Measurements from ENCODE around the gene PLCH2.

The PLCH2 gene, protein sequence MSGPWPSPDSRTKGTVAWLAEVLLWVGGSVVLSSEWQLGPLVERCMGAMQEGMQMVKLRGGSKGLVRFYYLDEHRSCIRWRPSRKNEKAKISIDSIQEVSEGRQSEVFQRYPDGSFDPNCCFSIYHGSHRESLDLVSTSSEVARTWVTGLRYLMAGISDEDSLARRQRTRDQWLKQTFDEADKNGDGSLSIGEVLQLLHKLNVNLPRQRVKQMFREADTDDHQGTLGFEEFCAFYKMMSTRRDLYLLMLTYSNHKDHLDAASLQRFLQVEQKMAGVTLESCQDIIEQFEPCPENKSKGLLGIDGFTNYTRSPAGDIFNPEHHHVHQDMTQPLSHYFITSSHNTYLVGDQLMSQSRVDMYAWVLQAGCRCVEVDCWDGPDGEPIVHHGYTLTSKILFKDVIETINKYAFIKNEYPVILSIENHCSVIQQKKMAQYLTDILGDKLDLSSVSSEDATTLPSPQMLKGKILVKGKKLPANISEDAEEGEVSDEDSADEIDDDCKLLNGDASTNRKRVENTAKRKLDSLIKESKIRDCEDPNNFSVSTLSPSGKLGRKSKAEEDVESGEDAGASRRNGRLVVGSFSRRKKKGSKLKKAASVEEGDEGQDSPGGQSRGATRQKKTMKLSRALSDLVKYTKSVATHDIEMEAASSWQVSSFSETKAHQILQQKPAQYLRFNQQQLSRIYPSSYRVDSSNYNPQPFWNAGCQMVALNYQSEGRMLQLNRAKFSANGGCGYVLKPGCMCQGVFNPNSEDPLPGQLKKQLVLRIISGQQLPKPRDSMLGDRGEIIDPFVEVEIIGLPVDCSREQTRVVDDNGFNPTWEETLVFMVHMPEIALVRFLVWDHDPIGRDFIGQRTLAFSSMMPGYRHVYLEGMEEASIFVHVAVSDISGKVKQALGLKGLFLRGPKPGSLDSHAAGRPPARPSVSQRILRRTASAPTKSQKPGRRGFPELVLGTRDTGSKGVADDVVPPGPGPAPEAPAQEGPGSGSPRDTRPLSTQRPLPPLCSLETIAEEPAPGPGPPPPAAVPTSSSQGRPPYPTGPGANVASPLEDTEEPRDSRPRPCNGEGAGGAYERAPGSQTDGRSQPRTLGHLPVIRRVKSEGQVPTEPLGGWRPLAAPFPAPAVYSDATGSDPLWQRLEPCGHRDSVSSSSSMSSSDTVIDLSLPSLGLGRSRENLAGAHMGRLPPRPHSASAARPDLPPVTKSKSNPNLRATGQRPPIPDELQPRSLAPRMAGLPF (N-terminal part only)

DNA sequence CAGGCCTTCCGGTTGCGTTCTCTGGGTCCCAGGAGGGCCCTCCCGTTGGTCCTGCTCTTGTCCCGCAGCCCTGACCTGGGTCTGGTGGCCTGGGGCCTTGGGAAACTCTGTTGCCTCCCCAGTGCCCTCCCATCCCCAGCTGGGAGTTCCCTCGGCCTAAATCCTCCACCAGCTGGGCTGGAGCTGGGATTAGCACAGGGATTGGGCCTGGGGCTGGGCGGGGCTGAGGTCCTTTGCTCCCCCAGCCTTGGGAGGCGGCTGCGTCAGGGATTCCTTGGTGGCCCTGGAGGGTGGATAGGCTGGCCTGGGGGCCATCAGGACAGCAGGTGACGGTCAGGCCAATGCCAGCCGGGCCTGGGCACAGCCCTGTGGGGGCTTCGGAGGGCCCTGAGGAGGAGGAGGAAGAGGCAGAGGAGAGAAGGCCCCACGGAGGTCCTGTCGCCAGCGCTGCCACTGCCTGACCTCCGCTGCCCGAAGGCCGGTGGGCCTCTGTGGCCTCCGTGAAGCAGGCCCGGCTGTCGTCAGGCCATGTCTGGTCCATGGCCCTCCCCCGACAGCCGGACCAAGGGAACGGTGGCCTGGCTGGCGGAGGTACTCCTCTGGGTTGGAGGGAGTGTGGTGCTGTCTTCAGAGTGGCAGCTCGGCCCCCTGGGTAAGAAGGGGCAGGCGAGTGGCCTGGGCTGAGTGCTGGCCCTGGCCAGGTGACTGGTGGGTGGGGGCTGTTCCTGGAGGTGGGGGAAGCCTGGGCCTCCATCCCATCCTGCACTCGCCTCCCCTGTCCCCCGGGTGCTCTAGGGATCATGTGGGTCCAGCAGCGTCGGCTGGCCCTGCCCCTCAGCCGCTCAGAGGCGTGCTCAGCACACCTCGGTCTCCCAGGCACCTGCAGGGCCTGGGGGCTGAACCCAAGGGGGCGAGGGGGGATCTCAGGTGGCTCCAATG lies at the start of gene PLCH2:
PLCH2 (plus strand) TSS at position 229 of the 939 bp plus-strand sequence; CDS start at position 529, 300 bp downstream.
- DNase-seq = no peak

DNA sequence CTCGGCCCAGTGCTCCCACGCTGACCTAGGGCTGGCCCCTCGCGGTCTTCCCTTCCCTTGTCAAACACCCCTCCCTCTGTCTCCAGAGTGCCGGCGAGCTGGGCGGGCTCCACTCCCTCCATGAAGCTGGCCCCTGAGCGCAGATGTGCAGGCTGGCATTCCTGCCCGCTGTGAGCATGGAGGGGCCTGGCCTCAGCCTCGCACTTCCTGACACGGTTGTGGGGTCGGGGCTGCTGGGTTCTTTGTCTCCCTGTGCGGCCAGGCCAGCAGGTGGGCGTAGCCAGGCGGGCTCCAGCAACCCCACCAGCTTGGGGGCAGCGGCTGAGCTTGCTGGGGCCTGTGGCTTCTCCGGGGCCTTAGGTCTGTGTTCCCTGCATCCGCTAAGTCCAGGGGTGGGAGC lies 49.5 kb upstream of the PLCH2 start:
- DNase-seq = no peak

DNA sequence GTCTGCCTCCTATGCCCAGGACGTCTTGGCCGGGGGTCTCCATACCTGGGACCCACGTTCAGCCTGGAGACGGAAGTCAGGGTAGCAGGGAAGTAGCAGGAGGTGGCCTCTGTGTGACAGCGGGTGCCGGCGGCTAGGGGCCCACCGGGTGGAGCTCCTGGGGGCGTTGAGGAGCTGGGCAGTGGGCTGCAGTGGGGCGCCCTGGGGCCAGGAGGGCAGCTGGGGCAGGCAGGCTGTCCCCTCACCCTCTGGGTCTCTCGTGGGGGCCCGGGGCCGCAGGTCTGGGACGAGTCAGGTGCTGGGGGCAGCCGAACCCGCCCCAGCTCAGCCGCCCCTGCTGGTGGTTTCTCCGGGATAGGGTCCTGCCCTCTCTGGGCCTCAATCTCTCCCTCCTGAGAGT lies 49.0 kb upstream of the PLCH2 start:
- no peak for DNase-seq

DNA sequence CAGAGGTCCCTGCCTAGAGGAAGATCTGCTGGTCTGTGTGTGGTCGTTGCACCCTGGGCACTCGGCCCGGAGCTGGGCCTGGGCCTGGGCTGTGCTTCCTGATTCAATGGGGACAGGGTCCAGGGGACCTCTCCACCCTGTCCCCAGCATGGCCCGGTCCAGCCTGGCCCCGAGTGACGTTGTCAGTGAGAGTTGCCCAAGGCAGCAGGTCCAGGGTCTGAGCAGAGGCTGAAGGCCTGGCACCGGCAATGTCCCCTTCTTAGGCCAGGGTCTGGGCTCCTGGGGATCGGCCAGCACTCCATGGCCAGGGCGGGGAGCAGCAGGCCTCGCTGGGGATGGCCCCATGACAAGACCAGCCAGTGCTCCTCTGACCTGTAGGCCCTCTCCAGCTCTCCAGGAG lies 48.1 kb upstream of the PLCH2 start:
- DNase-seq = no peak

DNA sequence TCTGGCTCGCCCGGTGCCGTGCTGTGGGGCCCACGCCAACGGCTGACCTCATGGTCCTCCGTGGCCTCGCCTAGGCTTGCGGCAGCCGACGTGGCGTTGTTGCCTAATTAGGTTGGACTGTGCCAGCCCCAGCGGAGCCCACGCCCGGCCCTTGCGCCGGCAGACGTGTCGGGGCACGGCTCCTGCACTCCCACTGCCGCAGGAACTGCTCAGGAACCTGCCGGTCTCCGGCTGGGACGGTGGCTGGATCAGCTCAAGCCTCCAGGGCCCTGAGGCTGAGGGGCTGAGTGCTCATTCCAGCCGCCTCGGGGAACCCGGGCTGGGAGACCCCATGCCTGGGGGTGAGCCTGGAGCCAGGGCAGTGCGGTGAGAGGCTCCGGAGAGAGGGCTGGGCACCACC lies 47.6 kb upstream of the PLCH2 start:
- DNase-seq = no peak

DNA sequence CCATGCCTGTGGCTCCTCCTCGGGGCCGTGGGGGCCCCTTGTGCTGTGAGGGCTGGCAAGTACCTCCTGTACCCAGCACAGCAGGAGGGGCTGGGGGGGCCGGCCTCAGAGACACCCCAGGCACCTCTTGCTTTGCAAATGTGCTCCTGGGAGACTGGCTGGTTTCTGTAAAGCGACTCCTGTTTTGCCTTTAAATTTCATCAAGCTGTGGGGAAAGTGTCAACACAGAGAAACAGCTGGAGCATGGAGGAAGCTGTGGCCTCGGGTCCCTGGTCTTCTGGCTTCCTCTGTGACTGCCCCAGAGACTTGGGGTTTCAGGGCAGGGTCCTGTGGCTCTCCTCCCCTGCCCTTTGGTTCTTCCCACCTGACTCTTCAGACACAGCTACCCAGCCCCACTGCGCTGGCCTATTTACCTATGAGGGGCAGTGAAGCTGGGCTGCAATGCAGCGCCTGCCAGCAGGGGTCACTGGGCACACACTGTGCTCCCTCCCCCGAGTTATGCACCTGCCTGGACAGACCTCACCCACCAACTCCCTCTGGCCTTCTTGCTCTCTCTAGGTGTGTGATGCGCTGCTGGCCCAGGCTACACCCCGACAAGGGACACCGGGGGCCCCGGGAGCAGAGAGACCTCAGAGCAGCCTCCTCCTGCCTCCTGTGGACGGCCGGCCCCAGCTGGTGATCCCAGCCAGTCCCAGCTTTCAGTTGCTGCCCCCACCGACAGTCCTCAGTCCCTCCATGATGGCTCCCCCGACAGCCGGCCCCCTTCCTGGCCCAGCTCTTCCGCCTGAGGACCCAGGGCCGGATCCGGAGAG lies 46.1 kb upstream of the PLCH2 start:
- no peak for DNase-seq

DNA sequence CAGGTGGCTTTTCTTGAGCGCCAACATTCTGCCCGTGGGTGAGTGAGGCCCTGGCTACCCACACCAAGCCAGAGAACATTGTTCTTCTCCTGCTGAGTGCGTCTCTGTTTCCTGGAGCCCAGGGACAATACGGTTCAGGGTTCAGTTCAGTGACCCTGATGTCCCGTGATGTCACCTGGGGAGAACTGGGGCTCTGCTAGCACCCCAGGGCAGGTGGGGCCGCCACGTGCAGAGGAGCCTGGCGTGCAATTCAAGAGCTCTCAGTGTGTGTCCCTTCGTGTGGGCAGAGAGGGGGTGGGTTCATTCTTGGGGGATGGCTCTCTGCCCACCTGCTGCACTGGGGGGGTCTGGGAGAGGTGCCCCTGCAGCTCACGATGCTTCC lies 45.5 kb upstream of the PLCH2 start:
- DNase-seq = no peak

DNA sequence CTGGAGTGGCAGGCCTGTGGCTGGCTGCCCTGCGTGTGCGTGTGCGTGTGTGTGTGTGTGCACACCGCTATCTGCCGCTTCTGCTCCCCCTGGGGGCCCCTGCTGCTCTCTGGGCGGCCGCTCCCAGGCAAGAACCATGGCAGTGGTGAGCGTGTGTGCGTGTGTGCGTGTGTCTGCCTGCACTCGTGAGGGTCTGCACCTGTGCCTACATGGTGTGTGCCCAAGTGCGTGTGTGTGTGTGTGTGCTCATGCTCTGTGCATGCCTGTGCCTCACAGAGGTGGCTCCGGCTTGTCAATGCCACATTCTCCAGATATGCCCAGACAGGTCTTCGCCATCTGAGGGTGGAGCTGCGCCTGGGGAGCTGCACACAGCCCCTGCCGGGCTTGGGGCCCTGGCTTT lies 45.0 kb upstream of the PLCH2 start:
- DNase-seq = no peak

DNA sequence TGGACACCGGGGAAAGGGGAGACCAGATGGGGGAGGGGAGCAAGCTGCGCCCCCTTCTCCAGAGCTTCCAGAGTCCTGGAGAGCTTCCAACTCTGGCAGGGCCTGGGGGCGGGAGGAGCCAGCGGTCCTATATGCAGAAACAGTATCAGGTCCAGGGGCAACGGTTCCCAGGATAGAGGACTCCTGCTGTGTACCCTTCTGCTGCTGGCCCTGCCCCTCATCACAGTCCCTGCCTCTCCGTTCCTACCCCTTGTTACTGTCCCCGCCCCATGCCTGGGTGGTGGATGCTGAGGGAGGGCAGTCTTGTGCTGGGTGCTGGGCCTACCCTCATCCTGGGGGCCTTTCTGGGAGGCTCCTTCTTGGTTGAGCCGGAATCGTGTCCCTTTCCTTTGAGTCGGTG lies 44.6 kb upstream of the PLCH2 start:
- DNase-seq = no peak

DNA sequence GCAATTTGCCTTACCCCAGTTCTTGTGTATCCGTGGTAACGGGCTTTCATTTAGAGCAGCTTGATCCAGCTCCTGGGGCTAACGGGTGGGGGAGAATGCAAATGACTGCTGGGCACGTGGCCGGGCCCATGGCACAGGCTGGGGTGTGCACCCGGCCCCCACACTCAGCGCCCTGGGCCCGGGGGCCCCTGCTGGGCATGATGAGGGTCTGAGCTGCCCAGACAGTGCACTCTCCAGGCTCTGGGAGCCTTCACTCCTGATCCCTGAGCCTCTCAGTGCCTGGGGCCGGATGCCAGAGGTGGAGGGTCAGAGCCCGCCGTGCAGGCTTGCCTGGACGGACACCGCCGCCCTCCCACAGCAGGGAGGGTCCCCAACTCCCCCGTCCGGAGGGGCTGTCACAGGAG lies 43.6 kb upstream of the PLCH2 start:
- peak in 5 of 56 donors; percentile 10 to 37 (median 34) for DNase-seq

DNA sequence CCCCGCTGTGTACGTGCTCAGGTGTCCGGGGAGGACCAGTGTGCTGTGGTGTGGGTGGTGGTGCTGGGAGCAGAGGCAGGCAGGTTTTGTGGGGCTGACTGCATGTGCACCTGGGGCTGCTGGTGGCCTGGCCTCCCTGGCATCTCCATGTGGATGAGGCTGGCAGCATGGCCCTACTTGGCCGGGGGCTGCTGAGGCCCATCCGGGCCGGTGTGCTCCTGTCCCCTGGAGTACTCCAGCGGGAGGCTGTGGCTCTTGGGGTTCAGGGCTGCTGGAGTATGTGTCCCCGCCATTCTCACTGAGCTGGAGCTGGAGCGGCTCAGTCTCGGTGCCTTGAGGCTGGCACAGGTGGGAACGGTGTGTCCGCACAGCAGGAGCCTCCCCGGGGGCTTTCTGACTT lies 42.9 kb upstream of the PLCH2 start:
- DNase-seq = no peak

DNA sequence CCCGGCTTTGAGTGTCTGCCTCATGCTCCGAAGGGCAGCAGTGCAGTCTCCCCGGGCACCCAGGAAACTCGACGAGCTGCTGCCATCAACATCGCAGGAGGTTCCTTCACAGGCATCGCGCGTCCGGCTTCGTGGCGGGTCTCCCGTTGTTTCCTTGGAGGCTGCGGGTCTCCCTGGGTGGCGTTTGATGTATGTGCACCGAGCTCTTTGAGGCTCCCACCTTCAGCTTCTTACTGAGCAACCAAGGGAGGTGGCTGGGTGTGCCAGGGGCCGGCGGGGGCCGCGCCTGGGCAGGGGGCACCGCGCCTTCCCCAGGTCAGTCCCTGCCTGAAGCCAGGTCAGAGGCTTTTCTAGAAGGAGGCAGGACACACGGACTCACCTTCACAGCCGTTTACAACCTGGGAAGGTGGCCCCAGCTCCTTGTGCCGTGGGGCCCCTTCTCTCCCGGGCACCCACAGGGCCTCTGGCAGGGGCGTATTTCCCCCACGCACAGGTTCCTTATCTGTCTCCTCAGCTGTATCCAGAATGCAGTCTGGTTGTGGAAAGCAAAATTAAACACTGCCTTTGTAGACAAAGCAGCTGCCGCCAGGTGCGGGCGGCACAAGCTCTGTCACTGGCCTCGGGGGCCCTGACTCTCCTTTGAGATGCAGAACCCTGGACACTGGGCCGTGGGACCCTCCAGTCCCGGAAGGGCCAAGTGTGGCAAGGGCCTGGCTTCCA lies 42.0 kb upstream of the PLCH2 start:
- DNase-seq = no peak

DNA sequence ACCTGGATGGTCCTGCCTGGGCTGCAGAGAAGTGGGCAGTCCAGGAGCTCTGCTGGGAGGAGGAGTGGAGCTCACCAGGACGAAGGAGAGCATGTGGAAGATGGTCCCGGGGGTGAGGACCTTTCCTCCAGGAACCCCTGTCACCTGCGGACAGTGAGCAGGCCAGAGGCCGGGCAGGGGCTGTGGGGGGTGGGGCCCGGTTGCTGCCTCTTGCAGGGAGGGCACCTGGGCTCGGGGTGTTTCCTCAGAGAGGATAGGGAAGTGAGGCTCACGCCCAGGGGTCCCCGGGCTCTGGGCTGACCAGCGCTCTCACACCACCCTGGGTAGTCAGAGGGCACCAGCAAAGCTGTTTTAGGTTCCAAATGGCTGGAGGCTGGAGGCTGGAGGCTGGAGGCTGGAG lies 41.0 kb upstream of the PLCH2 start:
- no peak for DNase-seq

DNA sequence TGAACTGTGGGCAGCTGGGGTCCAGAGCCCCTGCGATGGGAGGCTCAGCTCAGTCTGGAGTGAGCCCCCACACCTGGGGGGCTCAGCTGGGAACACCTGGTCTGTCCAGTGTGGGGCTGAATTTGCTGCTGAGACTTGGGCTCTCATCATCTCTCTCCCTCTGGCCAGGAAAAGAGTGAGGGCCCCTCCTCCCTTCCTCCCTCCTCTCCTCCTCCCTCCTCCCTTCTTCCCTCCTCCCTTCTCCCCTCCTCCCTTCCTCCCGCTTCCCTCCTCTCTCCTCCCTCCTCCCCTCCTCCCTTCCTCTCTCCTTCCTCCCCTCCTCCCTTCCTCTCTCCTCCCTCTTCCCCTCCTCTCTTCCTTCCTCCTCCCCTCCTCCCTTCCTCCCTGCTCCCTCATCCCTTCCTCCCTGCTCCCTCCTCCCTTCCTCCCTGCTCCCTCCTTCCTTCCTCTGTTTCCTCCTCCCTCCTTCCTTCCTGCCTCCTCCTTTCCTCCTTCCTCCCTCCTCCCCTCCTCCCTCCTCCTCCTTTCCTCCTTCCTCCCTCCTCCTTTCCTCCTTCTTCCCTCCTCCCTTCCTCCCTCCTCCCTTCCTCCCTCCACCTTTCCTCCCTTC lies 40.2 kb upstream of the PLCH2 start:
- no peak for DNase-seq

DNA sequence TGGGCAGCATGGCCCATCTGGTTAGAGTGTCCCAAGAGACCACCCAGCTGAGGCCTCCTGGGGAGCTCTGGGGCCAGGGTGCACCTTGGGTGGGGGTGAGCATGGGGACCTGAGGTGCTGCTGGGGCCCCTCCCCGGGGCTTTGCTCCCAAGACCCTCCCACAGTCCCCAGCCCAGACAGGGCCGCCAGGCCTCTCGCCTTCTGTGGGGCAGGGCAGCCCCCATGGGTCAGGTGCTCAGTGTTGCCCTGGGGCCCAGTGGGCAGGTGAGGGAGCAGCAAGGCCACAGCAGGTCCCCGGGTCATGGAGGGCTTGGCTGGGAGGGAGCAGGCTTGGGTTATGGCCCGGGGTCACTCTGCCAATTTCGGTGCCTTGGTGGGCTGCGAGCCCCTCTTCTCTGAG lies 39.2 kb upstream of the PLCH2 start:
- DNase-seq = no peak

DNA sequence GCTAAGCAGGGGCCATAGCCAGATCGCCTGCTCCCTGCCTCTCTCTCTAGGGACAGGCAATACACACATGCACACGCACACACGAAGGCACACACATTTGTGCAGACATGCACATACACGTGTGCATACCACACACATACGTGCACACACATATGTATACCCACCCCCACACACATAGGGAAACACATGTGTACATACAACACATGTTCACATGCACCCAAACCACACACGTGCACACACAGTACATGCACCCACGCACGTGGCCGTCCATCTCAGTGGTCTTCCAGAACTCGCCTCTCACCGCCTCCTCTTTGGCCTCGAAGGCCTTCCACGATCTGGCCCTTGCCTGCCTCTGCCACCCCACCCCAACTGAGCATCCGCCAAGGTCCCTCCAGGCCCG lies 38.5 kb upstream of the PLCH2 start:
- no peak for DNase-seq

DNA sequence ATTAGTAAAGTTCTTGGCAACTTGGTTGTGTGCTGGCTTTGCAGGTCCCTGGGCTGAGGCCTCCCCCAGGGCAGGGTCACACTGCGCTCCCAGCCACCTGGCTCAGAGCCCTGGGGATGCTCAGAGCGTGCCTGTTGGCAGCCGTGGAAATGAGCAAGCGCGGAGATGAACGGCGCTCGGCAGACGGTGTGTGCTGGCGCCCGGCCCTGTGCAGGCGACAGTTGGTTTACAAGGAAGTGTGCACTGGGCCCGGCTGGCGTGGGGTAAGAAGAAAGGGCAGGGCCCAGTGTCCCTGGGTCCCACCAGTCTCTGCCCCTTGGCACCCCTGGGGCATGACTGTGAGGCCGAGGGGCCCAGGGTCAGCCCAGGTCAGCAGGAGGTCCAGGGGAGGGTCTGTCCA lies 38.1 kb upstream of the PLCH2 start:
- DNase-seq = peak in 14 of 56 donors; percentile 17 to 48 (median 32)

DNA sequence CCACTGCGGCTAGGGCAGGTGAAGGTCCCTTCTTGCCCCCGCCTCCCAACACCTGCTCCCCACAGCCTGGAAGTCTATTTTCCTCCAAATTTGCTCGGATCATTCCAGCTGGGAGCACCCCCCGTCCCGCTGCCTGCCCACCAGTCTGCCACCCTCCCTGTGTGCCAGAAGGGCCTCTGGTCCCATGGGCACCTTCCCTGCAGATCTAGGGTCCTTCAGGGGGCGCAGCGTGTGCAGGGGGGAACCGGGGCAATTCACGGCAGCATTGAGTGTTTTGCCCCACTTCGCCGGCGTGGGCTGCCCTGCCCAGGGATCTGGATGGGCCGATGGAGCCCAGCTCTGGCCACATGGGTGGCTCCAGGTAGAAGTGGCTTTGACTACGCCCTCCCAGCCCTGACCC lies 37.4 kb upstream of the PLCH2 start:
- no peak for DNase-seq

DNA sequence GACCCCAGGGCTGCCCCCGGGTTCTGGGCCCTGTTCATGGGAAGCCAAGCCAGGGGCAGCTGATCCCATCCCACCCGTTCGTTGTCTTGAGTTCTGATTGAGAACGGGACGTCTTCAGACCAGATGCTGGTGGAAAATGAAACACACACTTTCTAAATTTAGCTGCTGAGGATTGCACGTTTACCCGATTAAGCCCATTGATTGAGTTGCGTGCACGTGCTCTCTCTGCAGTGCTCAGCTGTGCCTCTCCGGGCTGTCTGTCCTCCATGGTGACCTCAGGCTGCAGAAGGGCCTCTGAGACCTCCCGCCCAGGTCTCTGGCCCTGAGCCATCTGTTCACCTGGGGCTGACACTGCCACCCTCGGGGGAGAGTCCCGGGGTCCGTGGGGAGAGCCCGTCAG lies 36.7 kb upstream of the PLCH2 start:
- no peak for DNase-seq
